ENCODE measurements around the gene MKX. TPM values are rescaled to one million over a fixed set of nuclear protein-coding genes. Genes with fewer than 3 reads are reported as not detected.

MKX gene
- polyA plus RNA-seq, 3 donors = not detected

DNA sequence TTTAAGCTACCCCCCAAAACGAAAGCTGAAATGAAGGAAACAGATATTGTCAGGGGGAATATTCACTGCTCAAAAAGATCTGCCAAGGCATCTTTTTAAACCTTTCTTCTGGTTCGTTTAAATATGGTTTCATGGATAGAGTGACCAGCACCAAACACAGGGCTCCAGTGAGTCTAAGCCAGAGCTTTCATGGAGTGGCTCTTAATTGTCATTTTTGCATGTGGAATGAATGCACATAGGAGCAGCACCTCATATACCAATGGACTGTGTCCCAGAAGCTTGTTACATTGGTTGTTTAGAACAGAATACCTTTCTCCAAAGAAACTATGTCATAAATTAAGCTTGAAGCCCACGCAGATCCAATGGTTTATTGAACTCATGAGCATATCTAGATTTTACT is 17.3 kb downstream of the MKX start:
- H3K4me2 ChIP-seq (replicated peaks; ENCODE audit: extremely low read depth, low read length, poor library complexity, severe bottlenecking) = no peak overlapping the region
- no peak overlapping the region for H3K4me3 Mint-ChIP-seq
- peaks cover 11 to 13% of the 10 kb centered on the region in 2 donors for H3K4me1 ChIP-seq (ENCODE audit: control insufficient read depth in 1 of 2, insufficient read depth in 2 of 2, low read length in 2 of 2)
- no peak overlapping the region for H2AFZ ChIP-seq (ENCODE audit: insufficient read depth, low read depth, low read length, poor library complexity, severe bottlenecking)
- no peaks in the 10 kb centered on the region for H4K20me1 ChIP-seq (ENCODE audit: insufficient read depth, low read length)
- H3K27me3 Mint-ChIP-seq (ENCODE audit: low read depth in 3 of 3) = peaks cover 0 to 6% (median 4%) of the 10 kb centered on the region in 3 donors
- H3K79me2 ChIP-seq (ENCODE audit: insufficient read depth, low read length) = no peaks in the 10 kb centered on the region
- H3K4me3 ChIP-seq (replicated peaks in 1 of 3; ENCODE audit: low read depth in 2 of 3, low read length in 3 of 3) = no peak overlapping the region
- DNase-seq = no peak
- peaks cover 23% of the 10 kb centered on the region for H3K4me1 Mint-ChIP-seq
- H3K27ac Mint-ChIP-seq = no peak overlapping the region
- no peak overlapping the region for H3K27ac ChIP-seq (ENCODE audit: low read depth in 1 of 2, low read length in 2 of 2)
- intact Hi-C loops (cut with micrococcal nuclease) = no loop called here
- H3K27me3 ChIP-seq (ENCODE audit: control insufficient read depth in 2 of 2, insufficient read depth in 2 of 2, low read length in 2 of 2) = peaks cover 0 to 7% of the 10 kb centered on the region in 2 donors
- H3K9ac ChIP-seq (ENCODE audit: insufficient read depth, low read length, poor library complexity, severe bottlenecking) = no peak overlapping the region
- no peaks in the 10 kb centered on the region for H3K36me3 Mint-ChIP-seq
- TF ChIP-seq, protein P1, sequence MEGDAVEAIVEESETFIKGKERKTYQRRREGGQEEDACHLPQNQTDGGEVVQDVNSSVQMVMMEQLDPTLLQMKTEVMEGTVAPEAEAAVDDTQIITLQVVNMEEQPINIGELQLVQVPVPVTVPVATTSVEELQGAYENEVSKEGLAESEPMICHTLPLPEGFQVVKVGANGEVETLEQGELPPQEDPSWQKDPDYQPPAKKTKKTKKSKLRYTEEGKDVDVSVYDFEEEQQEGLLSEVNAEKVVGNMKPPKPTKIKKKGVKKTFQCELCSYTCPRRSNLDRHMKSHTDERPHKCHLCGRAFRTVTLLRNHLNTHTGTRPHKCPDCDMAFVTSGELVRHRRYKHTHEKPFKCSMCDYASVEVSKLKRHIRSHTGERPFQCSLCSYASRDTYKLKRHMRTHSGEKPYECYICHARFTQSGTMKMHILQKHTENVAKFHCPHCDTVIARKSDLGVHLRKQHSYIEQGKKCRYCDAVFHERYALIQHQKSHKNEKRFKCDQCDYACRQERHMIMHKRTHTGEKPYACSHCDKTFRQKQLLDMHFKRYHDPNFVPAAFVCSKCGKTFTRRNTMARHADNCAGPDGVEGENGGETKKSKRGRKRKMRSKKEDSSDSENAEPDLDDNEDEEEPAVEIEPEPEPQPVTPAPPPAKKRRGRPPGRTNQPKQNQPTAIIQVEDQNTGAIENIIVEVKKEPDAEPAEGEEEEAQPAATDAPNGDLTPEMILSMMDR (IDR thresholded peaks at IDR 0.05) = no peak
- H3K9me3 Mint-ChIP-seq = peaks cover 0 to 3% (median 0%) of the 10 kb centered on the region in 7 donors
- H3K36me3 ChIP-seq (replicated peaks in 1 of 2; ENCODE audit: control insufficient read depth in 1 of 2, insufficient read depth in 2 of 2, low read length in 2 of 2) = no peaks in the 10 kb centered on the region
- H3K9me3 ChIP-seq (replicated peaks in 1 of 2; ENCODE audit: control insufficient read depth in 1 of 2, insufficient read depth in 1 of 2, low read length in 2 of 2) = no peaks in the 10 kb centered on the region
- WGBS (ENCODE audit: insufficient coverage) = 80% methylated on average over 1 of the region's 3 CpGs

GRCh38 chr10:27724287-27724686 is 21.3 kb downstream of the MKX start:
- TF ChIP-seq, protein P1 (IDR thresholded peaks at IDR 0.05) = peak; percentile 36
- intact Hi-C loops (cut with micrococcal nuclease) = no loop called here

More at GRCh38 chr10:27724287-27724686, 21.3 kb downstream of the MKX start:
- Mint-ChIP-seq H3K4me1 (peaks cover 27% of the 10 kb centered on the region), H3K9me3 (peaks cover 0 to 2% (median 0%) of the 10 kb centered on the region in 7 donors), H3K4me3 (no peak overlapping the region), H3K27ac (no peak overlapping the region), H3K36me3 (no peaks in the 10 kb centered on the region), H3K27me3 (ENCODE audit: low read depth in 3 of 3) (peaks cover 0 to 4% (median 4%) of the 10 kb centered on the region in 3 donors)
- H4K20me1 ChIP-seq (ENCODE audit: insufficient read depth, low read length) = no peaks in the 10 kb centered on the region
- no peaks in the 10 kb centered on the region for H3K36me3 ChIP-seq (replicated peaks in 1 of 2; ENCODE audit: control insufficient read depth in 1 of 2, insufficient read depth in 2 of 2, low read length in 2 of 2)
- H2AFZ ChIP-seq (ENCODE audit: insufficient read depth, low read depth, low read length, poor library complexity, severe bottlenecking) = peak overlapping the region; percentile 36
- H3K27me3 ChIP-seq (ENCODE audit: control insufficient read depth in 2 of 2, insufficient read depth in 2 of 2, low read length in 2 of 2) = no peaks in the 10 kb centered on the region
- H3K9me3 ChIP-seq (replicated peaks in 1 of 2; ENCODE audit: control insufficient read depth in 1 of 2, insufficient read depth in 1 of 2, low read length in 2 of 2) = no peaks in the 10 kb centered on the region
- no peak overlapping the region for H3K9ac ChIP-seq (ENCODE audit: insufficient read depth, low read length, poor library complexity, severe bottlenecking)
- H3K4me3 ChIP-seq (replicated peaks in 1 of 3; ENCODE audit: low read depth in 2 of 3, low read length in 3 of 3) = no peak overlapping the region
- no peak for DNase-seq
- no peak overlapping the region for H3K4me2 ChIP-seq (replicated peaks; ENCODE audit: extremely low read depth, low read length, poor library complexity, severe bottlenecking)
- no peak overlapping the region for H3K27ac ChIP-seq (ENCODE audit: low read depth in 1 of 2, low read length in 2 of 2)
- H3K4me1 ChIP-seq (ENCODE audit: control insufficient read depth in 1 of 2, insufficient read depth in 2 of 2, low read length in 2 of 2) = peaks cover 11 to 13% of the 10 kb centered on the region in 2 donors
- H3K79me2 ChIP-seq (ENCODE audit: insufficient read depth, low read length) = no peaks in the 10 kb centered on the region
- WGBS (ENCODE audit: insufficient coverage) = no CpG with 5 or more reads among the region's 1 CpG
